CD4-positive, alpha-beta memory T cell (primary cell): ENCODE measurements around the gene CASP10. TPM values are rescaled to one million over a fixed set of nuclear protein-coding genes. Genes with fewer than 3 reads are reported as not detected.

ENCODE experiments used
- polyA plus RNA-seq, 2 donors: library from polyadenylated mRNA; unstranded; fragments of 300-500 nt; fragmentation: Illumina TruSeq; gene quantifications; one replicate each; pipeline ENCODE4 v1.2.3, GENCODE V29; 2021
- total RNA-seq, 2 experiments: library from RNA; stranded (reverse); gene quantifications; one replicate each; pipeline ENCODE4 v1.2.3, GENCODE V29; 2021

The CASP10 gene
- total and polyA plus RNA-seq, 4 experiments from 2014 or later = 15.3 to 36.6 (median 23.0) TPM

Other genes with a start within 250 kb of the CASP10 start
- gene ORC2, start 219.5 kb upstream of the CASP10 start, total RNA-seq = 10 to 100 TPM; 72.2 to 76.4 TPM
- gene ORC2, start 219.5 kb upstream of the CASP10 start, polyA plus RNA-seq = 10 to 100 TPM in 1 of 2 donors, 1 to 10 TPM in 1; 9.1 to 13.5 TPM
- gene HYCC2, start 111.5 kb upstream of the CASP10 start, total RNA-seq = 10 to 100 TPM; 33.1 to 36.4 TPM
- 10 to 100 TPM; 23.5 to 25.2 TPM for gene HYCC2, start 111.5 kb upstream of the CASP10 start, polyA plus RNA-seq
- gene NDUFB3, start 111.1 kb upstream of the CASP10 start, total RNA-seq = 10 to 100 TPM; 48.7 to 53.6 TPM
- 100 to 1,000 TPM; 261 to 298 TPM for gene NDUFB3, start 111.1 kb upstream of the CASP10 start, polyA plus RNA-seq
- 100 to 1,000 TPM; 222 to 235 TPM for gene CFLAR, start 67.0 kb upstream of the CASP10 start, total RNA-seq
- 100 to 1,000 TPM; 127 to 155 TPM for gene CFLAR, start 67.0 kb upstream of the CASP10 start, polyA plus RNA-seq
- gene CASP8, start 77.4 kb downstream of the CASP10 start, total RNA-seq = 100 to 1,000 TPM; 199 to 200 TPM
- 100 to 1,000 TPM in 1 of 2 donors, 10 to 100 TPM in 1; 30.6 to 108 TPM for gene CASP8, start 77.4 kb downstream of the CASP10 start, polyA plus RNA-seq
- gene FLACC1, start 174.2 kb downstream of the CASP10 start, total RNA-seq = 10 to 100 TPM; 10.0 to 10.3 TPM
- under 1 TPM; 0.39 to 0.77 TPM for gene FLACC1, start 174.2 kb downstream of the CASP10 start, polyA plus RNA-seq